Measurements from ENCODE around the gene PITPNC1. TPM values are rescaled to one million over a fixed set of nuclear protein-coding genes. Genes with fewer than 3 reads are reported as not detected.

PITPNC1 gene
- total RNA-seq, 1 experiment from 2014 or later, result 37.5 TPM

- Mint-ChIP-seq H3K9me3 (no peaks in the 10 kb centered on the region), H3K4me3 (no peak overlapping the region), H3K36me3 (ENCODE audit: insufficient read depth in 1 of 3, low read depth in 3 of 3) (peaks cover 3 to 12% (median 11%) of the 10 kb centered on the region in 3 experiments; a peak in 6 of 7 replicates), H3K4me1 (peaks cover 10 to 11% of the 10 kb centered on the region in 2 experiments), H3K27me3 (ENCODE audit: low read depth) (no peaks in the 10 kb centered on the region), H3K27ac (no peak overlapping the region)
- Histone ChIP-seq H2BK15ac (ENCODE audit: low read depth, low read length) (no peak overlapping the region), H3K27ac (ENCODE audit: insufficient read length, low read depth, low read length) (no peak overlapping the region), H3K9me3 (ENCODE audit: control insufficient read depth, low read depth, low read length) (no peaks in the 10 kb centered on the region), H3K56ac (ENCODE audit: insufficient read length, low read depth, low read length) (no peak overlapping the region), H3K23ac (ENCODE audit: insufficient read length, low read depth, low read length) (no peak overlapping the region), H3K79me1 (ENCODE audit: insufficient read depth, low read depth, low read length, poor library complexity, severe bottlenecking) (no peaks in the 10 kb centered on the region), H3K27me3 (ENCODE audit: insufficient read depth, low read length) (no peaks in the 10 kb centered on the region), H2BK12ac (ENCODE audit: insufficient read length, low read depth, low read length) (no peak overlapping the region), H4K8ac (replicated peaks; ENCODE audit: insufficient read length, low read depth, low read length) (no peak overlapping the region), H4K91ac (ENCODE audit: insufficient read length, low read depth, low read length) (no peak overlapping the region), H3K14ac (ENCODE audit: insufficient read depth, low read length) (no peak overlapping the region), H3T11ph (ENCODE audit: low read length) (no peak overlapping the region), H3K18ac (ENCODE audit: insufficient read length, low read depth, low read length) (no peak overlapping the region), H2AFZ (ENCODE audit: low read length) (no peak overlapping the region), H2BK20ac (ENCODE audit: low read depth, low read length, poor library complexity, severe bottlenecking) (no peak overlapping the region), H4K5ac (ENCODE audit: insufficient read length, low read depth, low read length) (no peak overlapping the region), H3K79me2 (ENCODE audit: insufficient read depth, low read length) (no peaks in the 10 kb centered on the region), H3K4ac (ENCODE audit: low read depth, low read length) (no peak overlapping the region), H3K9ac (ENCODE audit: extremely low read depth, insufficient read length, low read length) (no peak overlapping the region), H3K23me2 (ENCODE audit: insufficient read length, low read depth, low read length, poor library complexity, severe bottlenecking) (no peaks in the 10 kb centered on the region), H3K4me2 (ENCODE audit: insufficient read depth, insufficient read length, low read length) (no peak overlapping the region), H2BK5ac (ENCODE audit: insufficient read length, low read length) (no peak overlapping the region), H2AK5ac (ENCODE audit: insufficient read length, low read length) (no peak overlapping the region), H2BK120ac (ENCODE audit: low read depth, low read length, poor library complexity, severe bottlenecking) (no peak overlapping the region), H3K4me1 (ENCODE audit: insufficient read depth, low read length) (no peaks in the 10 kb centered on the region; the same call in 1 of the 2 replicates), H4K20me1 (ENCODE audit: control insufficient read depth, insufficient read depth, insufficient read length) (no peaks in the 10 kb centered on the region)
- peak; percentile 83 for TF ChIP-seq CTCF (conservative IDR thresholded peaks at IDR 0.05)
- no CpG with 5 or more reads among the region's 2 CpGs for WGBS (ENCODE audit: extremely low coverage, insufficient read length, low lambda C conversion rate)
- DNase-seq, result no peak
Observed at GRCh38 chr17:67689534-67690177, 312.6 kb downstream of the PITPNC1 start.

All from H9 (cell line).